ENCODE data around the gene GCNA. TPM values are rescaled to one million over a fixed set of nuclear protein-coding genes. Genes with fewer than 3 reads are reported as not detected.

GCNA gene
- total and polyA plus RNA-seq, 2 of the 13 experiments (the other 11 are each of a cell fraction or from before 2014, with no cell fraction given): 0.38 to 0.66 TPM

DNA sequence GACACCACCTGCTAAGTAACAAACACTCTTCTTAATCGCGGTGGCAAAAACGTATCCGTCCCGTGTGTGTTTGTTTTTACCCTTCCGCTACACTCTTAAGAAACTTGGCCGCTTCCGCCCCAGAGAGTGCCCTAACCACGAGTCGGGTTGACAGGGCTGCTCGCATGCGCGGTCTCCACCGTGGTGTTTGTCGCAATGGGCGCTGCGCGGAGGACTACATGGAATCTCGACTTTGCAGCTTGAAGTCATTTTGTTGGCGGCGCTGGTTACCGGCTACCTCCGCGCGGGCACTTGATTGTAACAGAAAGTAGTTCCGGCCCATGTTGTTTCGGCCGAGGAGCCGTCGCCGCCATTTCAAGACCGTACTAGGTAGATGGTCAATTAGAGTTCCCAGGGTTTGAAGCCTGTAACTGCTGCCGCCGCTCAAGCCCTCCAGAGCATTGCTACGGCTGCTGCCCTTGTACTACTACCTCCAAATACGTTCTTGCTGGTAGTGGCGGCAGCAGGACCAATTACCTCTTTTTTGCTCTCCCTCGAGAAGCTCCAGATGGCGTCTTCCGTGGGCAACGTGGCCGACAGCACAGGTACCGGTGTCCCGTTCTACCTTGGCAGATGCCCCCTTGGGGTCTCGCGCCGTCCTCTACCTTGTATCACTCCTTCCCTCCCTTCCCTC lies 45.3 kb upstream of the GCNA start, which contains the start of gene OGT (continued):
- TF ChIP-seq SYNCRIP (IDR thresholded peaks at IDR 0.05; ENCODE audit: insufficient read depth, low read depth, low read length): no peak
- TF ChIP-seq ZSCAN31 (CRISPR knock-in tag; IDR thresholded peaks at IDR 0.05; ENCODE audit: low read depth): peak; percentile 80
- TF ChIP-seq ZNF549 (CRISPR knock-in tag; IDR thresholded peaks at IDR 0.05): no peak
- peak; percentile 69; the same call in 1 of the 2 replicates for TF ChIP-seq ELF1 (CRISPR knock-in tag; IDR thresholded peaks at IDR 0.05)
- TF ChIP-seq, protein P1, sequence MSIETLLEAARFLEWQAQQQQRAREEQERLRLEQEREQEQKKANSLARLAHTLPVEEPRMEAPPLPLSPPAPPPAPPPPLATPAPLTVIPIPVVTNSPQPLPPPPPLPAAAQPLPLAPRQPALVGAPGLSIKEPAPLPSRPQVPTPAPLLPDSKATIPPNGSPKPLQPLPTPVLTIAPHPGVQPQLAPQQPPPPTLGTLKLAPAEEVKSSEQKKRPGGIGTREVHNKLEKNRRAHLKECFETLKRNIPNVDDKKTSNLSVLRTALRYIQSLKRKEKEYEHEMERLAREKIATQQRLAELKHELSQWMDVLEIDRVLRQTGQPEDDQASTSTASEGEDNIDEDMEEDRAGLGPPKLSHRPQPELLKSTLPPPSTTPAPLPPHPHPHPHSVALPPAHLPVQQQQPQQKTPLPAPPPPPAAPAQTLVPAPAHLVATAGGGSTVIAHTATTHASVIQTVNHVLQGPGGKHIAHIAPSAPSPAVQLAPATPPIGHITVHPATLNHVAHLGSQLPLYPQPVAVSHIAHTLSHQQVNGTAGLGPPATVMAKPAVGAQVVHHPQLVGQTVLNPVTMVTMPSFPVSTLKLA (IDR thresholded peaks at IDR 0.05): peak; percentile 68
- no peak for TF ChIP-seq SMAD9 (CRISPR knock-in tag; IDR thresholded peaks at IDR 0.05)
- peak; percentile 61; the same call in 1 of the 2 replicates for TF ChIP-seq RXRA (CRISPR knock-in tag; IDR thresholded peaks at IDR 0.05)
- TF ChIP-seq, protein P2, sequence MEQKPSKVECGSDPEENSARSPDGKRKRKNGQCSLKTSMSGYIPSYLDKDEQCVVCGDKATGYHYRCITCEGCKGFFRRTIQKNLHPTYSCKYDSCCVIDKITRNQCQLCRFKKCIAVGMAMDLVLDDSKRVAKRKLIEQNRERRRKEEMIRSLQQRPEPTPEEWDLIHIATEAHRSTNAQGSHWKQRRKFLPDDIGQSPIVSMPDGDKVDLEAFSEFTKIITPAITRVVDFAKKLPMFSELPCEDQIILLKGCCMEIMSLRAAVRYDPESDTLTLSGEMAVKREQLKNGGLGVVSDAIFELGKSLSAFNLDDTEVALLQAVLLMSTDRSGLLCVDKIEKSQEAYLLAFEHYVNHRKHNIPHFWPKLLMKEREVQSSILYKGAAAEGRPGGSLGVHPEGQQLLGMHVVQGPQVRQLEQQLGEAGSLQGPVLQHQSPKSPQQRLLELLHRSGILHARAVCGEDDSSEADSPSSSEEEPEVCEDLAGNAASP (CRISPR knock-in tag; IDR thresholded peaks at IDR 0.05; ENCODE audit: borderline replicate concordance): peak; percentile 38; the same call in 1 of the 2 replicates
- peak; percentile 82 for TF ChIP-seq RFXAP (CRISPR knock-in tag; IDR thresholded peaks at IDR 0.05; ENCODE audit: borderline replicate concordance)
- TF ChIP-seq, protein P3, sequence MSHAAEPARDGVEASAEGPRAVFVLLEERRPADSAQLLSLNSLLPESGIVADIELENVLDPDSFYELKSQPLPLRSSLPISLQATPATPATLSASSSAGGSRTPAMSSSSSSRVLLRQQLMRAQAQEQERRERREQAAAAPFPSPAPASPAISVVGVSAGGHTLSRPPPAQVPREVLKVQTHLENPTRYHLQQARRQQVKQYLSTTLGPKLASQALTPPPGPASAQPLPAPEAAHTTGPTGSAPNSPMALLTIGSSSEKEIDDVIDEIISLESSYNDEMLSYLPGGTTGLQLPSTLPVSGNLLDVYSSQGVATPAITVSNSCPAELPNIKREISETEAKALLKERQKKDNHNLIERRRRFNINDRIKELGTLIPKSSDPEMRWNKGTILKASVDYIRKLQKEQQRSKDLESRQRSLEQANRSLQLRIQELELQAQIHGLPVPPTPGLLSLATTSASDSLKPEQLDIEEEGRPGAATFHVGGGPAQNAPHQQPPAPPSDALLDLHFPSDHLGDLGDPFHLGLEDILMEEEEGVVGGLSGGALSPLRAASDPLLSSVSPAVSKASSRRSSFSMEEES (CRISPR knock-in tag; IDR thresholded peaks at IDR 0.05): peak; percentile 29; the same call in 1 of the 2 replicates
- no peak for TF ChIP-seq RFX5 (IDR thresholded peaks at IDR 0.05; ENCODE audit: low read depth, low read length)
- TF ChIP-seq MXD4 (CRISPR knock-in tag; IDR thresholded peaks at IDR 0.05): peak; percentile 64; the same call in 1 of the 2 replicates
- TF ChIP-seq GATA4 (IDR thresholded peaks at IDR 0.05; ENCODE audit: borderline replicate concordance, low read depth): no peak
- TF ChIP-seq ZBTB7A (CRISPR knock-in tag; IDR thresholded peaks at IDR 0.05): no peak
- peak; percentile 86; the same call in 1 of the 2 replicates for TF ChIP-seq ZNF788 (CRISPR knock-in tag; IDR thresholded peaks at IDR 0.05; ENCODE audit: borderline replicate concordance)
- peak; percentile 74 for TF ChIP-seq ZNF605 (CRISPR knock-in tag; IDR thresholded peaks at IDR 0.05)
- TF ChIP-seq, protein P4, sequence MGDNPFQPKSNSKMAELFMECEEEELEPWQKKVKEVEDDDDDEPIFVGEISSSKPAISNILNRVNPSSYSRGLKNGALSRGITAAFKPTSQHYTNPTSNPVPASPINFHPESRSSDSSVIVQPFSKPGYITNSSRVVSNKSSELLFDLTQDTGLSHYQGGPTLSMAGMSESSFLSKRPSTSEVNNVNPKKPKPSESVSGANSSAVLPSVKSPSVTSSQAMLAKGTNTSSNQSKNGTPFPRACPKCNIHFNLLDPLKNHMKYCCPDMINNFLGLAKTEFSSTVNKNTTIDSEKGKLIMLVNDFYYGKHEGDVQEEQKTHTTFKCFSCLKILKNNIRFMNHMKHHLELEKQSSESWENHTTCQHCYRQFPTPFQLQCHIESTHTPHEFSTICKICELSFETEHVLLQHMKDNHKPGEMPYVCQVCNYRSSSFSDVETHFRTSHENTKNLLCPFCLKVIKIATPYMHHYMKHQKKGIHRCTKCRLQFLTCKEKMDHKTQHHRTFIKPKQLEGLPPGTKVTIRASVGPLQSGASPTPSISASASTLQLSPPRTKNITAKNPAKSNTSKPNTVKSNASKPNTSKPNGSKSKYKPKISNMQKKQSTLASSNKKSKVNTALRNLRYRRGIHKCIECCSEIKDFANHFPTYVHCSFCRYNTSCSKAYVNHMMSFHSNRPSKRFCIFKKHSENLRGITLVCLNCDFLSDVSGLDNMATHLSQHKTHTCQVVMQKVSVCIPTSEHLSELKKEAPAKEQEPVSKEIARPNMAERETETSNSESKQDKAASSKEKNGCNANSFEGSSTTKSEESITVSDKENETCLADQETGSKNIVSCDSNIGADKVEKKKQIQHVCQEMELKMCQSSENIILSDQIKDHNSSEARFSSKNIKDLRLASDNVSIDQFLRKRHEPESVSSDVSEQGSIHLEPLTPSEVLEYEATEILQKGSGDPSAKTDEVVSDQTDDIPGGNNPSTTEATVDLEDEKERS (CRISPR knock-in tag; IDR thresholded peaks at IDR 0.05): 0 out of 2 replicates have a peak, but pooled peaks have one; percentile 36
- no peak for TF ChIP-seq PRPF4 (IDR thresholded peaks at IDR 0.05; ENCODE audit: low read depth, low read length, poor library complexity, severe bottlenecking)
- no peak for TF ChIP-seq SETDB1 (CRISPR knock-in tag; IDR thresholded peaks at IDR 0.05; ENCODE audit: borderline replicate concordance)
